Nephron progenitor cell (in vitro differentiated cells): ENCODE measurements around the gene DHRS12.

ENCODE experiments used
- DNase-seq: peaks from one replicate; pipeline ENCODE4 v3.0.0; 2021
- H3K27ac Mint-ChIP-seq: 2 replicates; pipeline ENCODE4 v1.8.0; 2021; ENCODE audit warnings: mild to moderate bottlenecking, moderate library complexity, mixed read lengths
- H3K27me3 Mint-ChIP-seq: 2 replicates; pipeline ENCODE4 v1.8.0; 2021; ENCODE audit warnings: mild to moderate bottlenecking, low read depth, mixed read lengths; ENCODE audit not compliant: poor library complexity
- H3K36me3 Mint-ChIP-seq: 2 replicates; pipeline ENCODE4 v1.8.0; 2021; ENCODE audit warnings: low read depth, mixed read lengths
- H3K4me1 Mint-ChIP-seq: 2 replicates; pipeline ENCODE4 v1.8.0; 2021; ENCODE audit warnings: mixed read lengths
- H3K4me3 Mint-ChIP-seq: 2 replicates; pipeline ENCODE4 v1.8.0; 2021; ENCODE audit warnings: mild to moderate bottlenecking, moderate library complexity, mixed read lengths
- H3K9me3 Mint-ChIP-seq: 2 replicates; pipeline ENCODE4 v1.8.0; 2021; ENCODE audit warnings: mild to moderate bottlenecking, moderate library complexity, mixed read lengths
- TF ChIP-seq, protein P1 (sequence below): fragments of 200-600 bp; sonication (generic); IDR thresholded peaks from 2 replicates; pipeline ENCODE4 v1.5.0; 2021; ENCODE audit warnings: antibody characterized with exemption

Gene DHRS12

DNA sequence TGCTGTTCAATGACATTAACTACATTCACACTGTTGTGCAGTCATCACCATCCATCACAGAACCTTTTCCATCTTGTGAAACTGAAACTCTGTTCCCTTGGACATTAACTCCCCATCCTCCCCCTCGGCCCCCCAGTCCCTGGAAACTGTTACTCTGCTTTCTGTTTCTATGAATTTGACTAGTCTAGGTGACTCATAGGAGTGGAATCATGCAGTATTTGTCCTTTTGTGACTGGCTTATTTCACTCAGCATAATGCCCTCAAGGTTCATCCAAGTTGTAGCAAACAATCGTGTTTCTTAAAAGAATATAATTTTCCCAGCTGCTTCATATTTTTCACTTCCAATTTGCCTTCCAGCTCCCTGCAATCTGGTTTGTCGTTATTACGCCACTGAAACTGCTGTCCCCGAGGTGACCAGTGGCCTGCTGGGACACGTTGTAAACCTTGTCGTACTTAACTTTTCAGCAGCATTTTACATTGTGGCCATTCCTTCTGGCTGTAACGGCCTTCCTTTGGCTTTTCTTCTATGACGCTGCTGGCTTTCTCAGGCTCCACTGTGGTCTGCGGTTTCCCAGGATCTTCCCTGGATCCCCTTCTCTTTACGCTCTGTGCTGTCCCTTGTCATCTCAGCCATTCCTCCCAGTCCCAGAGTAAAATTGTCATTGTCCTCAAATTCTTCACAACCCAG lies 74.0 kb downstream of the DHRS12 start:
- no peak for DNase-seq
- TF ChIP-seq, protein P1, sequence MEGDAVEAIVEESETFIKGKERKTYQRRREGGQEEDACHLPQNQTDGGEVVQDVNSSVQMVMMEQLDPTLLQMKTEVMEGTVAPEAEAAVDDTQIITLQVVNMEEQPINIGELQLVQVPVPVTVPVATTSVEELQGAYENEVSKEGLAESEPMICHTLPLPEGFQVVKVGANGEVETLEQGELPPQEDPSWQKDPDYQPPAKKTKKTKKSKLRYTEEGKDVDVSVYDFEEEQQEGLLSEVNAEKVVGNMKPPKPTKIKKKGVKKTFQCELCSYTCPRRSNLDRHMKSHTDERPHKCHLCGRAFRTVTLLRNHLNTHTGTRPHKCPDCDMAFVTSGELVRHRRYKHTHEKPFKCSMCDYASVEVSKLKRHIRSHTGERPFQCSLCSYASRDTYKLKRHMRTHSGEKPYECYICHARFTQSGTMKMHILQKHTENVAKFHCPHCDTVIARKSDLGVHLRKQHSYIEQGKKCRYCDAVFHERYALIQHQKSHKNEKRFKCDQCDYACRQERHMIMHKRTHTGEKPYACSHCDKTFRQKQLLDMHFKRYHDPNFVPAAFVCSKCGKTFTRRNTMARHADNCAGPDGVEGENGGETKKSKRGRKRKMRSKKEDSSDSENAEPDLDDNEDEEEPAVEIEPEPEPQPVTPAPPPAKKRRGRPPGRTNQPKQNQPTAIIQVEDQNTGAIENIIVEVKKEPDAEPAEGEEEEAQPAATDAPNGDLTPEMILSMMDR: no peak
- peaks cover 5% of the 10 kb centered on the region for H3K36me3 Mint-ChIP-seq
- H3K4me1 Mint-ChIP-seq: peaks cover 8% of the 10 kb centered on the region
- H3K9me3 Mint-ChIP-seq: no peaks in the 10 kb centered on the region
- H3K27ac Mint-ChIP-seq: no peak overlapping the region
- H3K4me3 Mint-ChIP-seq: no peak overlapping the region
- H3K27me3 Mint-ChIP-seq: no peaks in the 10 kb centered on the region

DNA sequence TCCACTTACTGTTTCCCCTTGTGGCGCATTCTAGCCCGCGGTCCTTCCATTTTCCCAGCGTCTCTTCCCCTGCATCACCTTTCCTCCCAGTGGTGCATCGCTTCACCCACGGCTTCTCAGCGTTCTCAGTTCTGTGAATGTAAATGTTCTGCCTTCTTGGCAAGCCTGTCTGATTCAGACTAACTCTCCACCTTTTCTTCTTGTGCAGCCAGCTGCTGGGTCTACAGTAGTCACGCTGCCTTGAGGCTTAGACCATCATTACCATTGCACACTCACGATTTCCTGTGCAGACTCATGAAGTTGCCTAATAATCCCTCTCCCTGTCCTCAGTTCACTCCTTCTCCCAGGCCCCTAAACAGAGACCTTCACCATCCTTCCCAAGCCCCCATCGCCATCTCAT lies 75.0 kb downstream of the DHRS12 start:
- TF ChIP-seq, protein P1: no peak
- no peak for DNase-seq
- Mint-ChIP-seq H3K27me3 (no peaks in the 10 kb centered on the region), H3K4me1 (peaks cover 8% of the 10 kb centered on the region), H3K27ac (no peak overlapping the region), H3K4me3 (no peak overlapping the region), H3K9me3 (no peaks in the 10 kb centered on the region), H3K36me3 (peaks cover 5% of the 10 kb centered on the region)

DNA sequence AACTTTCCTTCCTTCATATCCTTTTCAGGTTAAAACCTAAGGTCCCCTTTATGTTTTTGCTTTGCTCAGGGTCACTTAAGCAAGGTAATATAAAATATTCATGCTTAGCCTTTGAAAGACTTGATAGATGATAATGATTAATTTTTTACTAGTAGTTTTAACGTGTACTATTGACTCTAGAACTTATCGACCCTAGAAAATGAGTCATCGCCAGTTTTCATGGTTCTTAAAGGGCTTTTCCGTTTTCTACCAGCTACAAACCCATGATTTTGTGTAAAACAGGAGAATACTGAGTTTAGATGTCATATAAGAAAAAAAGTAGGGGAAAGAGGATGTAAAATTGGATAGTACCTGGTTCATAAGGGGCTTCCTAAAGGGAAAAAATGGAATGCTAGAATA lies 75.7 kb downstream of the DHRS12 start:
- no peaks in the 10 kb centered on the region for H3K9me3 Mint-ChIP-seq
- H3K4me3 Mint-ChIP-seq: no peak overlapping the region
- peaks cover 5% of the 10 kb centered on the region for H3K36me3 Mint-ChIP-seq
- no peak overlapping the region for H3K27ac Mint-ChIP-seq
- no peaks in the 10 kb centered on the region for H3K27me3 Mint-ChIP-seq
- peaks cover 6% of the 10 kb centered on the region for H3K4me1 Mint-ChIP-seq
- no peak for DNase-seq
- TF ChIP-seq, protein P1: no peak

DNA sequence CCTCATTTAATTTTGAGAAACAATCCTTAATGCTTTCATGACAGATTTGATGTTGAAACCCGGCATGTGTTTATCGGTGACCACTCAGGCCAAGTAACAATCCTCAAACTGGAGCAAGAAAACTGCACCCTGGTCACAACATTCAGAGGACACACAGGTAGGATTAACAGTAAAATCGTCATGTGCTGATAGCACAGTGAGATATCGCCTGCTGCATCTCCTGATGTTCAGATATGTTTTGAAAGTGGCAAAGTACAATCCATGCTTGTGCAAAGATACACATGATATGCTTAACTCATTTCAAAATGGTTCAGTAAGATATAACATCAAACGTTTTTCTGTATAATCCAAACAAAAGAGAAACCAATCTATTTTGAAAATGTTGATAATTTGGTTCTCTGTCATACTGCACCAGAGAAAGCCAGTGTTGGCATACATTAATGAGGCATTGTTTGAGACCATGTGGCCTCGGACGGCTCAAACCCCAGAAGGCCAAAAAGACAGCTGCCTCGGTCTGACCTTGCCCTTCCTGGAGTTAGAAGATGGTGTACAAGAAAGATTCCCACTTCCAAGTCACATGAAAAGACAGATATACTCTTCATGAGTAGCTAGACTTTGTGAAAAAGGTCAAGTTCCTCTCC lies 76.2 kb downstream of the DHRS12 start:
- Mint-ChIP-seq H3K36me3 (peaks cover 5% of the 10 kb centered on the region), H3K4me1 (peaks cover 7% of the 10 kb centered on the region), H3K4me3 (no peak overlapping the region), H3K27me3 (no peaks in the 10 kb centered on the region), H3K9me3 (no peaks in the 10 kb centered on the region), H3K27ac (no peak overlapping the region)
- DNase-seq: no peak
- TF ChIP-seq, protein P1: no peak

DNA sequence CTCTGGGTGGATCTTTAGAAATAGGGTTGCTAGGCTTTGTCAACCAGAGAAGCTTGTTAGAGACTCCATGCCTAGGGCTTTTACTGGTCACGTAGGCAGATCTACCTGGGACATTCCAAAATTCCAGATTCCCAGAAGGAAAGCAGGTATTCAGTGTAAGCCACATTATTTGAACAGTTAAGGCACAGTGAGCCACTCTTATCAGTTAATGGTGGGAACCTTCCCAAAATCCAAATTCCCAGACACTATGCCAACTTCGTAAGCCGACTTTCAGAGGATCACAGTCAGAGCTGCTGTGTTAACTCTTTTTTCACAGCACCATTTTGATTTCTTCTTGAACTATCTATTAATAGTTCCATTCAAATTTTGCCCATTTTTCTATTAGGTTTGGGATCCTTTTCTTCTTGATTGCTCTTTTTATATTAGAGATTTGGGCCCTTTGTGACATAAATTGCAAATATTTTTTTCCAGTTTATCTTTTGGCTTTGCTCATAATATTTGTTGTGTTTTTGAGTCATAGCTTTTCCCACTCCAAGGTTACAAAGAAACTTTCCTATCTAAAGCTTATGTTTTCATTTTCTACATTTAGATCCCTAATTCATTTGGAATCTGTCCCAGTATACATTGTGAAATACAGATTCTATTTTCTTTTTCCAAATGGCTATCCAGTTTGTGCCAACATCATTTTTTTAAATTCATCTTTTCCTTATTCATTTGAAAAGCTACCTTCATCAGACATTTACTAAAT lies 77.3 kb downstream of the DHRS12 start:
- no peak for DNase-seq
- H3K27ac Mint-ChIP-seq: no peak overlapping the region

More for the DNA sequence above, 77.3 kb downstream of the DHRS12 start:
- Mint-ChIP-seq H3K4me3 (no peak overlapping the region), H3K27me3 (no peaks in the 10 kb centered on the region), H3K36me3 (peaks cover 5% of the 10 kb centered on the region), H3K9me3 (no peaks in the 10 kb centered on the region), H3K4me1 (peaks cover 12% of the 10 kb centered on the region)
- TF ChIP-seq, protein P1: no peak
